Osteoblast (primary cell): ENCODE results near the gene RFPL1. TPM values are rescaled to one million over a fixed set of nuclear protein-coding genes. Genes with fewer than 3 reads are reported as not detected.

Experiments
- DNase-seq: peaks from one replicate; pipeline ENCODE4 v3.0.0; 2011; ENCODE audit warnings: low spot score, mixed read lengths; ENCODE audit not compliant: insufficient read length; ENCODE audit errors: missing footprints
- H2AFZ ChIP-seq: 2 replicates; pipeline ENCODE4 v1.6.0; 2011; ENCODE audit warnings: mild to moderate bottlenecking, low read length
- H3K27ac ChIP-seq: 2 replicates; pipeline ENCODE4 v1.5.1; 2011; ENCODE audit warnings: mild to moderate bottlenecking, low read depth, low read length, moderate library complexity
- H3K27me3 ChIP-seq: 2 replicates; pipeline ENCODE4 v1.6.0; 2012; ENCODE audit warnings: mild to moderate bottlenecking, control low read depth, inconsistent platforms, low read length, moderate library complexity; ENCODE audit not compliant: insufficient read depth
- H3K36me3 ChIP-seq: 2 replicates; pipeline ENCODE4 v1.5.1; 2011; ENCODE audit warnings: mild to moderate bottlenecking, low read length, control low read depth, moderate library complexity; ENCODE audit not compliant: insufficient read depth
- H3K4me1 ChIP-seq: 2 replicates; pipeline ENCODE4 v1.5.1; 2011; ENCODE audit warnings: mild to moderate bottlenecking, low read length, control low read depth, moderate library complexity; ENCODE audit not compliant: insufficient read depth
- H3K4me2 ChIP-seq: 2 replicates; pipeline ENCODE4 v1.6.0; 2011; ENCODE audit warnings: mild to moderate bottlenecking, low read length; ENCODE audit not compliant: insufficient read depth
- H3K4me3 ChIP-seq: fragments of 200-600 bp; sonication (generic); 3 replicates; pipeline ENCODE4 v1.5.1; 2012; ENCODE audit warnings: mild to moderate bottlenecking, low read length, inconsistent platforms; ENCODE audit not compliant: insufficient read depth
- H3K79me2 ChIP-seq: 2 replicates; pipeline ENCODE4 v1.6.0; 2012; ENCODE audit warnings: mild to moderate bottlenecking, low read length, control low read depth, inconsistent platforms; ENCODE audit not compliant: insufficient read depth
- H3K9me3 ChIP-seq: 2 replicates; pipeline ENCODE4 v1.5.1; 2011; ENCODE audit warnings: low read depth, low read length, control low read depth
- H4K20me1 ChIP-seq: 2 replicates; pipeline ENCODE4 v1.6.0; 2012; ENCODE audit warnings: mild to moderate bottlenecking, low read length, control low read depth; ENCODE audit not compliant: insufficient read depth
- CTCF ChIP-seq: IDR thresholded peaks from 2 replicates; pipeline ENCODE4 v1.5.1; 2011; ENCODE audit warnings: mild to moderate bottlenecking, low read depth, low read length, moderate library complexity; ENCODE audit errors: extremely low read depth
- total RNA-seq: library from RNA; depleted of rRNA; stranded (reverse); fragments of >200 nt; gene quantifications from 2 replicates; pipeline ENCODE4 v1.2.3, GENCODE V29; 2012

RFPL1 gene
- total RNA-seq, 1 donor = not detected

DNA sequence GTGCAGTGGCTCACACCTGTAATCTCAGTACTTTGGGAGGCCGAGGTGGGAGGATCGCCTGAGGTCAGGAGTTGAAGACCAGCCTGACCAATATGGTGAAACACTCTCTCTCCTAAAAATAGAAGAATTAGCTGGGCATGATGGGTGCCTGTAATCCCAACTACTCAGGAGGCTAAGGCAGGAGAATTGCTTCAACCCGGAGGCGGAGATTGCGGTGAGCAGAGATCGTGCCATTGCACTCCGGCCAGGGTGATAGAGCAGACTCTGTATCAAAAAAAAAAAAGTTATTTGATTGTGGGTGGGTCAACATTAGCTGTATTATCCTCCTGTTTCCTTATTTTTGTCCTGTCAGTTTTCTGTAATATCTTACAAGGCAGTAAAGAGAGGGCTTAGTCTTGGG, 11.9 kb upstream of the RFPL1 start:
- Histone ChIP-seq H3K4me1 (no peaks in the 10 kb centered on the region), H3K4me3 (no peak overlapping the region), H3K4me2 (no peak overlapping the region), H3K36me3 (no peaks in the 10 kb centered on the region), H3K27ac (no peak overlapping the region), H3K27me3 (peaks cover 32% of the 10 kb centered on the region), H3K79me2 (no peaks in the 10 kb centered on the region), H2AFZ (no peak overlapping the region), H4K20me1 (no peaks in the 10 kb centered on the region), H3K9me3 (no peaks in the 10 kb centered on the region)
- no peak for DNase-seq
- no peak for TF ChIP-seq CTCF

DNA sequence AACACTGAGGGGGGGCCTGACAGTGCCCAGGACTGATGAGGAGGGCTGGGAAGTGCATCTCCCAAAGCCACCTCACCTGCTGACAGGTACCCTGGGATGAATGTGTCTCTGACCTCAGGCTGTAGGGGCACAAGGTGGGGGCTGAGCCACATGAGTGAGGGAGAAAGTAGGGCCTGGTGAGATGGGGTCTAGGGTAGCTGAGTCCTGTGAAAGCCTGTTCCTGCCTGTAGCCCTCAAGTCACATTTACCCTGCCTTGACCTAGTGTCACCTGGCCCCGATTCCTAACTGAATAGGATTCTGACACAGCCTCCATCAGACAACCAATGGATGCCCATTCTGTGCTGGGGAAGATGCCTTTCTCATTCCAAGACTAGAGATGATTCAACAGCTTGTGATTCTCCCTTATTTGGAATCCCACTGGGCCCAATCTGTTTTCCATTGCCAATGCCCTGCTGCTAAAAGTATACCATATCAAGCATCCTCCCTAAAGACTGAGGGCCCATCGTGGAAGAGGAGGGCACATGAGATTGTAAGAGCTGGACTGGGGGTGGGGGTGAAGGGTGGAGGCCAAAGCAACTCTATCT, 11.1 kb upstream of the RFPL1 start:
- no peak overlapping the region for H3K4me2 ChIP-seq
- H3K4me3 ChIP-seq = no peak overlapping the region
- H3K27me3 ChIP-seq = peaks cover 38% of the 10 kb centered on the region
- no peak overlapping the region for H3K27ac ChIP-seq
- H2AFZ ChIP-seq = no peak overlapping the region
- H3K36me3 ChIP-seq = no peaks in the 10 kb centered on the region
- DNase-seq = no peak
- H3K79me2 ChIP-seq = no peaks in the 10 kb centered on the region
- no peaks in the 10 kb centered on the region for H3K9me3 ChIP-seq
- no peaks in the 10 kb centered on the region for H4K20me1 ChIP-seq
- no peak for TF ChIP-seq CTCF
- H3K4me1 ChIP-seq = no peaks in the 10 kb centered on the region

DNA sequence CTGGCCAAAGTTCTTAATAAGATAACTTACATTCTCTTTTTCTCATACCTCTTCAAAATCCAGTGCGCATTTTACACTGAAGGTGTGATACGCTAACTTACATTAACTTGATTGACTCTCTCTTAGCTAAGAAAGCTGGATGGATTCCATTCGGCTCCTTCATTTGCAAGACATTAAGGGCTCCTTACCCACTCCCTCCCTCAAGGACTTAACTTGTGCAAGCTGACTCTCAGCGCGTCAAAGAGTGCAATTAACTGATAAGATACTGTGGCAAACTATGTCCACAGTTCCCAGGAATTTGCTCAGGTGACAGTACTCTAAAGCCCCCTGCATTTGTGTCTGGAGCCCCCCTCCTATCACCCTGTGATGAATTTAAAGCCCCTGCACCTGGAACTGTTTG, 6.4 kb upstream of the RFPL1 start:
- H3K4me3 ChIP-seq = no peak overlapping the region
- H3K27ac ChIP-seq = no peak overlapping the region
- no peak for DNase-seq
- H3K4me2 ChIP-seq = no peak overlapping the region
- H2AFZ ChIP-seq = no peak overlapping the region
- H3K36me3 ChIP-seq = no peaks in the 10 kb centered on the region
- TF ChIP-seq CTCF = no peak
- no peaks in the 10 kb centered on the region for H3K79me2 ChIP-seq
- no peaks in the 10 kb centered on the region for H4K20me1 ChIP-seq
- H3K4me1 ChIP-seq = no peaks in the 10 kb centered on the region
- peaks cover 50% of the 10 kb centered on the region for H3K27me3 ChIP-seq
- no peaks in the 10 kb centered on the region for H3K9me3 ChIP-seq

GRCh38 chr22:29433856-29434255, 4.5 kb upstream of the RFPL1 start:
- Histone ChIP-seq H3K27ac (no peak overlapping the region), H3K4me2 (no peak overlapping the region), H3K9me3 (no peaks in the 10 kb centered on the region), H2AFZ (no peak overlapping the region), H3K27me3 (peaks cover 47% of the 10 kb centered on the region), H3K36me3 (no peaks in the 10 kb centered on the region), H3K4me3 (no peak overlapping the region), H3K4me1 (no peaks in the 10 kb centered on the region), H3K79me2 (no peaks in the 10 kb centered on the region), H4K20me1 (no peaks in the 10 kb centered on the region)
- DNase-seq = no peak
- no peak for TF ChIP-seq CTCF
